B cell (primary cell): ENCODE results near the gene HSPA12A.

Experiments
- EZH2 ChIP-seq: IDR thresholded peaks from 2 replicates; pipeline ENCODE4 v1.6.1; 2012; ENCODE audit warnings: borderline replicate concordance, low read depth, mild to moderate bottlenecking, moderate library complexity, low read length; ENCODE audit not compliant: insufficient read depth, poor library complexity, severe bottlenecking
- TF ChIP-seq, protein P1 (sequence below): fragments of 200-600 bp; IDR thresholded peaks from one replicate; pipeline ENCODE4 v1.8.0; 2022; ENCODE audit warnings: antibody characterized with exemption, mild to moderate bottlenecking

DNA sequence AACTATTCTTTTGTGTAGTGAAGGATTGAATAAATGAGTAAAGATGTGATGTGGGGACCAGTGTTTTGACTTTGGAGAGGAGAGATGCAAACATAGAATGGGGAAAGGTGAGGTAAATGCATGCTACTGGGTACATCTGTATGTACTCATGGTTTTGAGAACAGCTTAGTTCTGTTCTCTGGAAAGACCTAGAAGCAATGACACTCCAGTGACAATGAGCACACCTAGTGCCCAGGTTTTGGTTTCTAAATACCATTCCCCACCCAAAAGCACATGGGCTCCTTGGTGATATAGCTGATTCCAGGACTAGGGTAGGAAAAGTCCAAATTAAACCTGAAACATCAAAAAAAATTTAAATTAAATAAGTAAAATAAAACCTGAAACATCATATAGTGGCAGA, 22.6 kb upstream of the HSPA12A start:
- TF ChIP-seq, protein P1, sequence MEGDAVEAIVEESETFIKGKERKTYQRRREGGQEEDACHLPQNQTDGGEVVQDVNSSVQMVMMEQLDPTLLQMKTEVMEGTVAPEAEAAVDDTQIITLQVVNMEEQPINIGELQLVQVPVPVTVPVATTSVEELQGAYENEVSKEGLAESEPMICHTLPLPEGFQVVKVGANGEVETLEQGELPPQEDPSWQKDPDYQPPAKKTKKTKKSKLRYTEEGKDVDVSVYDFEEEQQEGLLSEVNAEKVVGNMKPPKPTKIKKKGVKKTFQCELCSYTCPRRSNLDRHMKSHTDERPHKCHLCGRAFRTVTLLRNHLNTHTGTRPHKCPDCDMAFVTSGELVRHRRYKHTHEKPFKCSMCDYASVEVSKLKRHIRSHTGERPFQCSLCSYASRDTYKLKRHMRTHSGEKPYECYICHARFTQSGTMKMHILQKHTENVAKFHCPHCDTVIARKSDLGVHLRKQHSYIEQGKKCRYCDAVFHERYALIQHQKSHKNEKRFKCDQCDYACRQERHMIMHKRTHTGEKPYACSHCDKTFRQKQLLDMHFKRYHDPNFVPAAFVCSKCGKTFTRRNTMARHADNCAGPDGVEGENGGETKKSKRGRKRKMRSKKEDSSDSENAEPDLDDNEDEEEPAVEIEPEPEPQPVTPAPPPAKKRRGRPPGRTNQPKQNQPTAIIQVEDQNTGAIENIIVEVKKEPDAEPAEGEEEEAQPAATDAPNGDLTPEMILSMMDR: no peak
- TF ChIP-seq EZH2: no peak
